GM21737 (cell line): ENCODE measurements around the gene GLP1R.

Source experiments
- ATAC-seq: cut with Tn5 transposase; IDR thresholded peaks from one replicate; pipeline ENCODE4 v1.9.1; 2021; ENCODE audit warnings: mild to moderate bottlenecking, moderate library complexity; ENCODE audit not compliant: unreplicated experiment

The GLP1R gene

GRCh38 chr6:39061588-39061987 is 13.0 kb downstream of the GLP1R start:
- no peak for ATAC-seq

GRCh38 chr6:39062014-39062740 is 13.6 kb downstream of the GLP1R start:
- no peak for ATAC-seq

GRCh38 chr6:39063526-39063925 is 14.9 kb downstream of the GLP1R start:
- no peak for ATAC-seq

- no peak for ATAC-seq
These were observed 17.0 kb downstream of the GLP1R start for GRCh38 chr6:39065561-39065960.

GRCh38 chr6:39068391-39068790 is 19.8 kb downstream of the GLP1R start:
- ATAC-seq: no peak

- no peak for ATAC-seq
These were observed 24.2 kb downstream of the GLP1R start for GRCh38 chr6:39072830-39073229.

GRCh38 chr6:39073471-39074355 is 25.1 kb downstream of the GLP1R start:
- no peak for ATAC-seq

- ATAC-seq: no peak
These were observed 25.9 kb downstream of the GLP1R start for GRCh38 chr6:39074486-39074885.

GRCh38 chr6:39075010-39075686 is 26.6 kb downstream of the GLP1R start:
- ATAC-seq: no peak

GRCh38 chr6:39075807-39076622 is 27.4 kb downstream of the GLP1R start:
- ATAC-seq: no peak

- no peak for ATAC-seq
These were observed 28.3 kb downstream of the GLP1R start for GRCh38 chr6:39076623-39077535.

- no peak for ATAC-seq
These were observed 29.5 kb downstream of the GLP1R start for GRCh38 chr6:39077882-39078594.

GRCh38 chr6:39078695-39079094 is 30.1 kb downstream of the GLP1R start:
- ATAC-seq: no peak

GRCh38 chr6:39079197-39080125 is 30.9 kb downstream of the GLP1R start:
- no peak for ATAC-seq

GRCh38 chr6:39080246-39080875 is 31.8 kb downstream of the GLP1R start:
- no peak for ATAC-seq

GRCh38 chr6:39082310-39082709 is 33.7 kb downstream of the GLP1R start:
- ATAC-seq: no peak

- ATAC-seq: no peak
These were observed 34.7 kb downstream of the GLP1R start for GRCh38 chr6:39083231-39083634.
